ENCODE results near the gene SMCO1. TPM values are rescaled to one million over a fixed set of nuclear protein-coding genes. Genes with fewer than 3 reads are reported as not detected.

SMCO1 gene
- total and polyA plus RNA-seq, 11 donors: 2.6 to 130 (median 50.0) TPM

DNA sequence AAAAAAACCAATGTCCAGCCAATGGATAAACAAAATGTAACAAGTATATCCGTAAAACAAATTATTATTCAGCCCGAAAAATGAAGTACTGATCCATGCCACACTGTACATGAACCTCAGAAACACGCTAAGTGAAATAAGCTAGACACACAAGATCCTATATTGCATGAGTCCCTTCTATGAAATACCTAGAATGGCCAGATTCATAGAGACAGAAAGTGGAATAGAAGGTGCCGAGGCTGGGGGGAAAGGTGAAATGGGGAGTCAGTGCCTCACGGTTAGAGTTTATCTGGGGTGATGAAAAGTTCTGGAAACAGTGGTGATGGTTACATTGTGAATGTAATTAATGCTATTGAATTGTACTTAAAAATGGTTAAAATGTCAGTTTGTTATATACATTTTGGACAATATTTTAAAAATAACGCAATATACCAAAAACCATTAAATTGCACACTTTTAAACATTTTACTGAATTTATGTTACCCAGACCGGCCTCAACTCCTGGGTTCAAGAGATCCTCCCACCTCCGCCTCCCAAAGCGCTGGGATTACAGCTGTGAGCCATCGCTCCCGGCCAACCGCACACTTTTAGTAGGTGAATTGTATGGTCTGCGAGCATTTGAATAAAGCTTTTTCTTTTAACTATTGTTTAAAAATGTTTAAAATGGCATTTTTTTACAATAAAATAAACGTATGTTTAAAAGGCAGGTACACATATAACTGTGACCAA lies 13.7 kb downstream of the SMCO1 start:
- no peak for DNase-seq

DNA sequence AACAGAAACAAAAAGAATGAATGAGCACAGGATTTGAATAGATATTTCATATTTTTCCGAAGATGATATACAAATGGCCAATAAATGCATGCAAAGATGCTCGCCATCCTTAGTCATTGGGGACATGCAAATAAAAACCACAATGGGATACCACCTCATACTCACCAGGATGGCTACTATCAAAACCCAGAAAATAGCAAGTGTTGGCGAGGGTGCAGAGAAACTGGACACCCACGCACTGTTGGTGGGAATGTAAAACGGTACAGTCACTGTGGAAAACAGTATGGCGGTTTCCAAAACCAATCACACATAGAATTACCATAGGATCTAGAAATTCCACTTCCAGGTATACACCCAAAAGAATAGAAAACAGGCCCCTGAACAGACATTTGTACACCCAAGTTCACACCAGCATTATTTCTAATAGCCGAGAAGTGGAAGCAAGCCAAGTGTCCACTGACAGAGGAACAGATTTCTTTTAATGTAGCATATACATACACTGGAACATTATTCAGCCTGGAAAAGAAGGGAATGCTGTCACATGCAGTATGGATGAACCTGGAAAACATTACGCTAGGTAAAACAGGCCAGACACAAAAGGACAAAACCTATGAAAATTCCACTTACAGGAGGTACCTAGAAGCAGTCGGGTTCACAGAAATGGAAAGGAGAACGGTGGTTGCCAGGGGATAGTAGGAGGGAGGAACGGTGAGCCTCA lies 15.2 kb downstream of the SMCO1 start:
- WGBS, 4 donors: 74 to 76% (median 75%) methylated on average over 11 of the region's 11 CpGs
- TF ChIP-seq, protein P1, sequence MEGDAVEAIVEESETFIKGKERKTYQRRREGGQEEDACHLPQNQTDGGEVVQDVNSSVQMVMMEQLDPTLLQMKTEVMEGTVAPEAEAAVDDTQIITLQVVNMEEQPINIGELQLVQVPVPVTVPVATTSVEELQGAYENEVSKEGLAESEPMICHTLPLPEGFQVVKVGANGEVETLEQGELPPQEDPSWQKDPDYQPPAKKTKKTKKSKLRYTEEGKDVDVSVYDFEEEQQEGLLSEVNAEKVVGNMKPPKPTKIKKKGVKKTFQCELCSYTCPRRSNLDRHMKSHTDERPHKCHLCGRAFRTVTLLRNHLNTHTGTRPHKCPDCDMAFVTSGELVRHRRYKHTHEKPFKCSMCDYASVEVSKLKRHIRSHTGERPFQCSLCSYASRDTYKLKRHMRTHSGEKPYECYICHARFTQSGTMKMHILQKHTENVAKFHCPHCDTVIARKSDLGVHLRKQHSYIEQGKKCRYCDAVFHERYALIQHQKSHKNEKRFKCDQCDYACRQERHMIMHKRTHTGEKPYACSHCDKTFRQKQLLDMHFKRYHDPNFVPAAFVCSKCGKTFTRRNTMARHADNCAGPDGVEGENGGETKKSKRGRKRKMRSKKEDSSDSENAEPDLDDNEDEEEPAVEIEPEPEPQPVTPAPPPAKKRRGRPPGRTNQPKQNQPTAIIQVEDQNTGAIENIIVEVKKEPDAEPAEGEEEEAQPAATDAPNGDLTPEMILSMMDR (IDR thresholded peaks at IDR 0.05): no peak
- TF ChIP-seq POLR2A (IDR thresholded peaks at IDR 0.05): no peak
- H3K4me3 ChIP-seq: peak overlapping the region; percentile 69 to 99 (median 88)
- intact Hi-C loops (cut with DNase I): loop anchor here in 3 of 10 donors (5.0 to 10.0 kb wide), 2 partner anchors 65 to 68 kb away; partner anchors contain the start of gene UBXN7 (in 3 of the 3)
- no peak for DNase-seq
- H3K36me3 ChIP-seq: peaks cover 0 to 22% (median 5%) of the 10 kb centered on the region in 9 donors
- H3K27ac ChIP-seq: peak overlapping the region in 5 of 12 donors; percentile 18 to 99 (median 95)
- ATAC-seq: no peak
- H3K9me3 ChIP-seq: no peaks in the 10 kb centered on the region
- no peaks in the 10 kb centered on the region for H3K27me3 ChIP-seq
- H3K4me1 ChIP-seq: peaks cover 0 to 44% (median 22%) of the 10 kb centered on the region in 12 donors

More for the DNA sequence above, 13.7 kb downstream of the SMCO1 start:
- intact Hi-C loops (cut with DNase I): loop anchor here in 4 of 10 donors (2.0 to 10.0 kb wide), 3 partner anchors 67 to 69 kb away; partner anchors contain the start of gene UBXN7 (in 4 of the 4)
- ATAC-seq: no peak
- 8 to 16% (median 13%) methylated on average over 14 of the region's 14 CpGs for WGBS, 4 donors
- no peak for TF ChIP-seq POLR2A (IDR thresholded peaks at IDR 0.05)
- TF ChIP-seq, protein P1 (IDR thresholded peaks at IDR 0.05): no peak
- H3K27me3 ChIP-seq: no peaks in the 10 kb centered on the region
- H3K4me3 ChIP-seq: peak overlapping the region; percentile 69 to 99 (median 88)
- H3K4me1 ChIP-seq: peaks cover 0 to 44% (median 22%) of the 10 kb centered on the region in 12 donors
- peaks cover 0 to 5% (median 0%) of the 10 kb centered on the region in 12 donors for H3K9me3 ChIP-seq
- peaks cover 0 to 10% (median 0%) of the 10 kb centered on the region in 9 donors for H3K36me3 ChIP-seq
- peak overlapping the region in 11 of 12 donors; percentile 17 to 99 (median 96) for H3K27ac ChIP-seq

DNA sequence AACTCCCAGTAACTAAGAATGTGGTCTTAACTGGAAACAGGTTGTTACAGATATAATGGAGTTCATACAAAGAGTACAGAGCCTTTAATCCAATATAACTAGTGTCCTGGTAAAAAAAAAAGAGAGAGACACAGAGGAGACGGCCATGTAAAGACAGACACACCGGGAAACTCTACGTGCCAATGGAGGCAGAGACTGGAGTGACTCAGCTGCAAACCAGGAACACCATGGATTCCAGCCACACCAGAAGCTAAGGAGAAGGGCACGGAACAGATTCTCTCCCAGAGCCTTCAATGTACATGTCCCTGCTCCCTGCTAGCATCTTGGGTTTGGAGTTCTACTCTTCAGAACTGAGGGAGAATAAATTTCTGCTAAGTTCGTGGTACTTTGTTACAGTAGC lies 16.1 kb downstream of the SMCO1 start:
- Histone ChIP-seq H3K9me3 (no peaks in the 10 kb centered on the region), H3K4me3 (no peak overlapping the region), H3K27me3 (no peaks in the 10 kb centered on the region), H3K4me1 (peaks cover 0 to 45% (median 22%) of the 10 kb centered on the region in 12 donors), H3K27ac (peak overlapping the region in 10 of 12 donors; percentile 14 to 66 (median 44)), H3K36me3 (peaks cover 0 to 22% (median 5%) of the 10 kb centered on the region in 9 donors)
- ATAC-seq: no peak
- intact Hi-C loops (cut with DNase I): no loop called here
- no peak for TF ChIP-seq POLR2A (IDR thresholded peaks at IDR 0.05)
- TF ChIP-seq, protein P1 (IDR thresholded peaks at IDR 0.05): no peak
- WGBS, 4 donors: 46 to 62% (median 56%) methylated on average over 5 of the region's 5 CpGs
- peak in 1 of 5 donors; percentile 52 for DNase-seq

DNA sequence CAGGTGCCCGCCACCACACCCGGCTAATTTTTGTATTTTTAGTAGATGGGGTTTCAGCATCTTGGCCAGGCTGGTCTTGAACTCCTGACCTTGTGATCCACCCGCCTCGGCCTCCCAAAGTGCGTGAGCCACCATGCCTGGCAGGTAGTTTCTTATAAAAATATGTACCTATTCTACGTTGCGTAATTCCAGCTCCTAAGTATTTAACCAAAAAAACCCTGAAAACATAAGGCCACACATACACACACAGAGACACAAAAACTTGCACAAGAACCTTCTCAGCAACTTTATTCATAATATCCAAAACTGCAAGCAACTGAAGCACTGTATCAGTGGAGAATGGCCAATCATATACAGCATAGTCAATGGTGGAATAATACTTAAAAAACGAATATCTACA lies 16.8 kb downstream of the SMCO1 start:
- Histone ChIP-seq H3K36me3 (peaks cover 0 to 22% (median 5%) of the 10 kb centered on the region in 9 donors), H3K4me3 (no peak overlapping the region), H3K4me1 (peaks cover 0 to 44% (median 22%) of the 10 kb centered on the region in 12 donors), H3K27me3 (no peaks in the 10 kb centered on the region), H3K9me3 (no peaks in the 10 kb centered on the region), H3K27ac (peak overlapping the region in 3 of 12 donors; percentile 50 to 66 (median 63))
- ATAC-seq: no peak
- no peak for TF ChIP-seq POLR2A (IDR thresholded peaks at IDR 0.05)
- TF ChIP-seq, protein P1 (IDR thresholded peaks at IDR 0.05): no peak
- no peak for DNase-seq
- 92 to 96% (median 95%) methylated on average over 8 of the region's 8 CpGs for WGBS, 4 donors
- intact Hi-C loops (cut with DNase I): no loop called here
